ENCODE data around the gene GID4. TPM values are rescaled to one million over a fixed set of nuclear protein-coding genes. Genes with fewer than 3 reads are reported as not detected.

The GID4 gene
- total and polyA plus RNA-seq, 8 donors = 2.7 to 9.6 (median 5.6) TPM

- no peak for DNase-seq
- WGBS, 2 donors = 95 to 96% methylated on average over 5 of the region's 5 CpGs
- H3K27ac ChIP-seq = no peak overlapping the region
- no peaks in the 10 kb centered on the region for H3K36me3 ChIP-seq
- no peak for ATAC-seq
- H3K4me3 ChIP-seq = no peak overlapping the region
- H3K4me1 ChIP-seq = peaks cover 8 to 9% (median 8%) of the 10 kb centered on the region in 3 donors
- intact Hi-C loops (cut with DNase I) = no loop called here
- H3K27me3 ChIP-seq = no peaks in the 10 kb centered on the region
- no peak for TF ChIP-seq CTCF (IDR thresholded peaks at IDR 0.05)
- no peak for FAIRE-seq
- H3K9me3 ChIP-seq = no peaks in the 10 kb centered on the region
Measured at GRCh38 chr17:18015593-18015992, 23.6 kb upstream of the GID4 start.

- no peak for FAIRE-seq
Measured at GRCh38 chr17:18016426-18016825, 22.8 kb upstream of the GID4 start.

GRCh38 chr17:18017958-18018357, 21.2 kb upstream of the GID4 start:
- H3K27me3 ChIP-seq = no peaks in the 10 kb centered on the region
- no peak overlapping the region for H3K27ac ChIP-seq
- 32 to 44% methylated on average over 3 of the region's 3 CpGs for WGBS, 2 donors
- no peak for FAIRE-seq
- peaks cover 8 to 9% (median 8%) of the 10 kb centered on the region in 3 donors for H3K4me1 ChIP-seq
- no peak for TF ChIP-seq CTCF (IDR thresholded peaks at IDR 0.05)
- H3K9me3 ChIP-seq = no peaks in the 10 kb centered on the region
- no peaks in the 10 kb centered on the region for H3K36me3 ChIP-seq
- no peak for DNase-seq
- ATAC-seq = peak; percentile 38 to 59 (median 47)
- no peak overlapping the region for H3K4me3 ChIP-seq
- intact Hi-C loops (cut with DNase I) = no loop called here

More at GRCh38 chr17:18016426-18016825, 22.8 kb upstream of the GID4 start:
- H3K9me3 ChIP-seq = no peaks in the 10 kb centered on the region
- WGBS, 2 donors = 94 to 97% methylated on average over 12 of the region's 12 CpGs
- no peak overlapping the region for H3K27ac ChIP-seq
- peaks cover 8 to 9% (median 8%) of the 10 kb centered on the region in 3 donors for H3K4me1 ChIP-seq
- no peak overlapping the region for H3K4me3 ChIP-seq
- no peak for TF ChIP-seq CTCF (IDR thresholded peaks at IDR 0.05)
- DNase-seq (no peak), ATAC-seq (no peak)
- no peaks in the 10 kb centered on the region for H3K36me3 ChIP-seq
- no peaks in the 10 kb centered on the region for H3K27me3 ChIP-seq
- intact Hi-C loops (cut with DNase I) = no loop called here

GRCh38 chr17:18018411-18018921, 20.7 kb upstream of the GID4 start:
- no peak for ATAC-seq
- H3K27ac ChIP-seq = no peak overlapping the region
- no peak for FAIRE-seq
- WGBS, 2 donors = 92 to 94% methylated on average over 15 of the region's 15 CpGs
- peak in 1 of 6 donors; percentile 48 for DNase-seq
- H3K27me3 ChIP-seq = no peaks in the 10 kb centered on the region
- intact Hi-C loops (cut with DNase I) = no loop called here
- H3K9me3 ChIP-seq = no peaks in the 10 kb centered on the region
- H3K4me3 ChIP-seq = no peak overlapping the region
- TF ChIP-seq CTCF (IDR thresholded peaks at IDR 0.05) = no peak
- H3K4me1 ChIP-seq = peaks cover 8 to 9% (median 8%) of the 10 kb centered on the region in 3 donors
- H3K36me3 ChIP-seq = no peaks in the 10 kb centered on the region

GRCh38 chr17:18019838-18020154, 19.4 kb upstream of the GID4 start:
- ATAC-seq (no peak), FAIRE-seq (no peak), DNase-seq (no peak)
- Histone ChIP-seq H3K4me1 (peaks cover 8 to 9% (median 8%) of the 10 kb centered on the region in 3 donors), H3K4me3 (no peak overlapping the region), H3K9me3 (no peaks in the 10 kb centered on the region), H3K36me3 (no peaks in the 10 kb centered on the region), H3K27me3 (no peaks in the 10 kb centered on the region), H3K27ac (no peak overlapping the region)
- no peak for TF ChIP-seq CTCF (IDR thresholded peaks at IDR 0.05)
- intact Hi-C loops (cut with DNase I) = loop anchor here in 1 of 3 donors (10.0 kb wide), 1 partner anchor 135 kb away; no protein-coding TSS in a partner anchor
- 71 to 78% methylated on average over 2 of the region's 2 CpGs for WGBS, 2 donors
